Kasumi-1 (cell line): Measurements from ENCODE around the gene DOCK10.

Source experiments
- DNase-seq, 2 experiments: peaks; one replicate each; lab custom pipeline; 2025; lab: John Stamatoyannopoulos, UW

The DOCK10 gene

GRCh38 chr2:225011585-225011984, 30.7 kb downstream of the DOCK10 start:
- DNase-seq, result no peak

- no peak for DNase-seq
Measured at GRCh38 chr2:225010804-225011203, 31.5 kb downstream of the DOCK10 start.

GRCh38 chr2:225009768-225010167, 32.5 kb downstream of the DOCK10 start:
- DNase-seq, result no peak

GRCh38 chr2:225008935-225009334, 33.3 kb downstream of the DOCK10 start:
- DNase-seq, result peak in 1 of 2 experiments; percentile 3

GRCh38 chr2:225008179-225008856, 34.0 kb downstream of the DOCK10 start:
- DNase-seq, result no peak

- DNase-seq, result no peak
Measured at GRCh38 chr2:225006730-225007129, 35.5 kb downstream of the DOCK10 start.

- DNase-seq, result no peak
Measured at GRCh38 chr2:225004597-225004996, 37.7 kb downstream of the DOCK10 start.

- DNase-seq, result no peak
Measured at GRCh38 chr2:225002656-225003045, 39.6 kb downstream of the DOCK10 start.

GRCh38 chr2:225002039-225002655, 40.1 kb downstream of the DOCK10 start:
- peak; percentile 38 to 44 for DNase-seq

- DNase-seq, result no peak
Measured at GRCh38 chr2:224999754-225000153, 42.5 kb downstream of the DOCK10 start.

- no peak for DNase-seq
Measured at GRCh38 chr2:224999321-224999720, 42.9 kb downstream of the DOCK10 start.

- no peak for DNase-seq
Measured at GRCh38 chr2:224997802-224998201, 44.5 kb downstream of the DOCK10 start.

- no peak for DNase-seq
Measured at GRCh38 chr2:224995419-224995818, 46.8 kb downstream of the DOCK10 start.

- no peak for DNase-seq
Measured at GRCh38 chr2:224994242-224994823, 47.9 kb downstream of the DOCK10 start.

GRCh38 chr2:224990710-224991109, 51.6 kb downstream of the DOCK10 start:
- DNase-seq, result no peak

GRCh38 chr2:224987733-224988132, 54.5 kb downstream of the DOCK10 start:
- no peak for DNase-seq

GRCh38 chr2:224986477-224986876, 55.8 kb downstream of the DOCK10 start:
- no peak for DNase-seq

- no peak for DNase-seq
Measured at GRCh38 chr2:224984637-224985036, 57.6 kb downstream of the DOCK10 start.

- no peak for DNase-seq
Measured at GRCh38 chr2:224983712-224984554, 58.3 kb downstream of the DOCK10 start.

- DNase-seq, result peak in 1 of 2 experiments; percentile 6
Measured at GRCh38 chr2:224982910-224983711, 59.2 kb downstream of the DOCK10 start.

- DNase-seq, result no peak
Measured at GRCh38 chr2:224982226-224982625, 60.0 kb downstream of the DOCK10 start.
